GM21390 (cell line): Measurements from ENCODE around the gene PIGL.
"Not testable (repeated sequence)": the region's sequence is repeated elsewhere in the genome, so short reads cannot be mapped to it uniquely, and the experiment has no call there.

Source experiments
- ATAC-seq: cut with Tn5 transposase; IDR thresholded peaks from one replicate; pipeline ENCODE4 v1.9.1; 2021; ENCODE audit not compliant: unreplicated experiment

The PIGL gene

DNA sequence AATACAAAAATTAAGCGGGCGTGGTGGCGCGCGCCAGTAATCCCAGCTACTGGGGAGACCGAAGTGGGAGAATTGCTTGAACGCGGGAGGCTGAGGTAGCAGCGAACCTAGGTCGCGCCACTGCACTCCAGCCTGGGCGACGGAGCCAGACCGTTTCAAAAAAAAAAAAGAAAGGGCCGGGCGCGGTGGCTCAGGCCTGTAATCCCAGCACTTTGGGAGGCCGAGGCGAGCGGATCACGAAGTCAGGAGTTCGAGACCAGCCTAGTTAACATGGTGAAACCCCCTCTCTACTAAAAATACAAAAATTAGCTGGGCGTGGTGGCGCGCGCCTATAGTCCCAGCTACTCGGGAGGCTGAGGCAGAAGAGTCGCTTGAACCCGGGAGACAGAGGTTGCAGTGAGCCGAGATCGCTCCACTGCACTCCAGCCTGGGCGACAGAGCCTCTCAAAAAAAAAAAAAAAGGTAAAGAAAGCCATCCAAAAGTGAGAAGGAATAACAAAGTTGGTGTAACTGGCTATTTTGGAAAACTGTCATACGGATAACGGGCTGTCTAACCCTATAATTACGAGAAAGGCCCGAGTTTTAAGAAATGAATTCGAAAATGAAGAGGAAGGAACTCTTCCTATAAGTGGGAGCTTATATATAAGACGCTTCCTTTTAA, 539 bp upstream of the PIGL start:
- not testable (repeated sequence) for ATAC-seq

- no peak for ATAC-seq
These were observed 5.4 kb downstream of the PIGL start for GRCh38 chr17:16222406-16222805.

GRCh38 chr17:16229912-16230561, 13.0 kb downstream of the PIGL start:
- not testable (repeated sequence) for ATAC-seq

DNA sequence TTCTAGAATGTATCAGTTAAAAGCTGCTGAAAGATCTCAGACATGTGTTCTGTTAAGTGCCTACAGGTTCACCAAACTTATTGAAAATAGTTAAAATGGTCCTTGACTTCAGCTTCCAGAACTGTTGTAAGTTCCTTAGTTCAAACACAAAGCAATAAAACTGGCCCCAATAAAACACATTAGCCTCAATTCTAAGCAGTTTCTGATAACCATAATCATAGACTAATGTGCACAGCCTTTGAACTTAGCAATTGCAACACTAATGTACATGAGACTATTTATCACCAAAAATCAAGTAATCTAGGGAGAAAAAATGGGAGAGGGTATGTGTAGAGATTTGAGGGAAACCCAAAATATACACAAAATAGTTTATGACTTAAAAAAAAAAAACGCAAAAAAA, 15.4 kb downstream of the PIGL start:
- no peak for ATAC-seq

- ATAC-seq = no peak
These were observed 22.9 kb downstream of the PIGL start for GRCh38 chr17:16239931-16240330.

- ATAC-seq = no peak
These were observed 24.9 kb downstream of the PIGL start for GRCh38 chr17:16241906-16242399.

GRCh38 chr17:16243385-16243784, 26.4 kb downstream of the PIGL start:
- no peak for ATAC-seq

- no peak for ATAC-seq
These were observed 27.0 kb downstream of the PIGL start for GRCh38 chr17:16243801-16244567.

DNA sequence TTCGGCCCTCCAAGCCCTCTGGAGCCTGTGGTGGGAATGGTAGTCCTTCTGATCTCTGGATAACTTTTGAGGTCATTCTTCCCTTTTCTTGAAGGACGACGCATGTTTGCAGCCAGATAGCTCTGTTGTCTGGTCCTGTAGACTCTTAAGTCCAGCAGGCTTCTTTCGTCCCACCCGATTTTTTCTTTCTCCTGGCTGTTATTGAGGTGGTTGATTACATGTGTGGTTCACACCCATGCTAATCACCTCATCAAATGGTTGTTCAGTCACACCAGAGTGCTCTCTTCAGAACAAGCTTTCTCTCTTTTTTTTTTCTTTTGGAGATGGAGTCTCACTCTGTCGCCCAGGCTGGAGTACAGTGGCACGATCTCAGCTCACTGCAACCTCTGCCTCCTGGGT, 30.6 kb downstream of the PIGL start:
- ATAC-seq = no peak

DNA sequence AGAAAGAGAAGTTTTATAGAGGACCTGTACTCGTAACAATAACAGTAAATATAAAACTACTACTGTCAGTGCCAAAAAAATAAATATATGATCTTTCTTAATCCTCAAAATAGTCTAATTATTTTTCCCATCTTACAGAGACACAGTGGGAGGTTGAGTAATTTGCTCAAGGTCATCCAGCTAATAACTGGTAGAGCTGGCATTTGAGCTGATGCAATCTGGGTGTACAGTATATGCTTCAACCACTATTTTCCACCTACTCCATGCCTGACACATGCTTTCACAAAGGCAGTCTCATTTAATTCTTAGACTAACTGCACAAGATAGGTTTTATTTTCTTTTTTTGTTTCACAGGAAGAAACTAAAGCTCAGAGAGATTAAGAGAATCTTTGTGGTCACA, 33.6 kb downstream of the PIGL start:
- no peak for ATAC-seq

GRCh38 chr17:16251043-16251442, 34.0 kb downstream of the PIGL start:
- ATAC-seq = no peak

DNA sequence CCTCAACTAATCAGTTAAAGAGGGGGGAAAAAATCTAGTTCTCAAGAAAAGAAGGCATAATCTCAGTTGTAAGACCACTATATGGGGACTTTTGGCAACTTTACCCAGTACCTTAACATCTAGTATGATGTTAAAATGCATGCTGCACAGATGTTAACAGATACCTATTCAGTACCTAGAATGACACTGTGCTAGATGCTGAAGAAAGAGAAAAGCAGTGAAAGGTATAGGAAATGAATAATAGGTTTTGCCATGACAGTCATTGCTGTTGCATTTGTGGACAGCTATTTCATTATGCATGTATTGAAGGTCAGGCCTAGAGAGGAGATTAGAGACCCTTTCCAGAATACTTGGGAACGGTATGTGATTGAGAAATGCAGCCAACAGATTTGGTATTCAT, 34.5 kb downstream of the PIGL start:
- ATAC-seq = no peak

GRCh38 chr17:16254773-16255400, 37.9 kb downstream of the PIGL start:
- ATAC-seq = no peak

DNA sequence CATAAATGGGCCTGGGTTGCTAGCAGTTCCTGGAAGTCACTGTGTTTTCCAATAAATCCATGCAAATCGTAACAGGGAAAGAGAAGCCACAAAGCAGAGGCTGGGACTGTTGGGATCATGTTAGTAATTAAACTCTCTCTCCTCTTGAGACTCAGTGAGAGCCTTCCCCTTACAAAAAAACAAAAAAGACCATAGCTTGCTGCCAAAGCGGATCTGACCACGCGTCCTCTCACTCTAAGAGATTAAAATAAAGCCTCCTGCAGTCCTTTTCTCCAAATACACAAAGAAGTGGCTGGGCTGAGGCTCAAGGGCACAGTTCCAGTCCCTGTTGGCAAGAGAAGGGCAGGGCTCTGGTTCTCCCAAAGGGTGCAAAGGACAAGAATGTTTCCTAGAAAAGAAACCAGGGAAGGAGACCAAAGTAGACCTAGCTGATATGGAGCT, 38.5 kb downstream of the PIGL start:
- no peak for ATAC-seq

DNA sequence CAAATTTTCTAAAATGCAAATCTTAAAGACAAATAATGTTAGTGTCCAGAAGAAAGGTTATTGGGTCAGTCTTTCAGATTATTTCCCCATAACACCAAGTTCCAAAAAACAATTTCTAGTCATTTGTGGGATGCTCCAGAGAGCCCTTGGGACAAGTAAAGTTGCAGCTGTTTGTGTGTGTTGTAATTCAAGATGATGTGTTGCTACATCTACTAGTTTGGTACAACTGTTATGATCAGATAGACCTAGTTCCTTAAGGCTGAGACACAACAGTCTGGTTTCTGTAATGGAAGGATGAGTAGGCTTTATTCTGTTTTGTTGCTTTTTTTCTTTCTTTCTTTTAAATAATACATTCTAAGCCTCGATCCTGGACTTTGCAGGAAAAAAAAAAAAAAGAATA, 41.9 kb downstream of the PIGL start:
- ATAC-seq = no peak

- no peak for ATAC-seq
These were observed 42.9 kb downstream of the PIGL start for GRCh38 chr17:16259926-16260325.

DNA sequence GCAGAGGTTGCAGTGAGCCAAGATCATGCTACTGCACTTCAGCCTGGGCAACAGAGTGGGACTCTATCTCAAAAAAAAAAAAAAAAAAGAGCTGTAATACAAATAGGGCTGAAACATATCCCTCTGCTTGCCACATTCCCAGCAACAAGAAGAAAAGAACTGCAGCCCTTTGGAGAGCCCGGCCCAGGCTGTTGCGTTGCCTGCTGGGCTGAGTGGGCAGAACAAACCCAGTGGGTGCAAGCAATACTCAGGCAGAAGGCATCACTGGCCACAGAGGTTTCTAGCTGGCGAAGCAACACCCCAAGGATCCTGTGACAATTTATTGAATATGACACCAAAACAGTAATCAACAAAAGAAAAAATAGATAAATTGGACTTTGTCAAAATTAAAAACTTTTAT, 44.0 kb downstream of the PIGL start:
- no peak for ATAC-seq

GRCh38 chr17:16262201-16262600, 45.2 kb downstream of the PIGL start:
- no peak for ATAC-seq

DNA sequence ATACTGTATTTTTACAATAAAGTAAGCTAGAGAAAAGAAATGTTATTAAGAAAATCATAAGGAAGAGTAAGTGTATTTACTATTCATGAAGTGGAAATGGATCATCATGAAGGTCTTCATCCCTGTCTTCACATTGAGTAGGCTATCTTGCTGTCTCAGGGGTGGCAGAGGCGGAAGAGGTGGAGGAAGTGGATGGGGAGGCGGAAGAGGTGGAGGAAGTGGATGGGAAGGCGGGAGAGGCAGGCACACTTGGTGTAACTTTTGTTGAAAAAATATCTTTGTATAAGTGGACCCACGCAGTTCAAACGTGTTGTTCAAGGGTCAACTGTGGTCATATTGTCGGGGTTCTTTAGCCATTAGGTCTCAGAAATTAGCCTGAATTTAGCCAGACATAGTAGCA, 50.2 kb downstream of the PIGL start:
- no peak for ATAC-seq

DNA sequence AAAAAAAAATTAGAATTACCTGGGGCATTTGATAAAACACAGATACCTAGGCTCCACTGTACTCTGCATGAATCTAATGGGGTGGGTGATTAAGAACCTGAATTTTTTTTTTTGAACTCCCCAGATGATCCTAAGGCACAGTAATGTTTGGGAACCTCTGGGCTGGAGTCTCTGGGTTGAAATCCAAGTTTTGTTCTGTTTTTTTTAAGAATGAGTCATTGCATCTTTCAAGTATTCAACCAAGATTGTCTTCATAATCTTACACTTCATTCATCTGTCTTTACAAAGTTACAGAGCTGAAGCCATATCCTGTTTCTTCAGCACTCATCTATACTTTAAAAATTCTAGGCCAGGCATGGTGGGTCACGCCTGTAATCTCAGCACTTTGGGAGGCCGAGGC, 52.6 kb downstream of the PIGL start:
- no peak for ATAC-seq

GRCh38 chr17:16272111-16272840, 55.3 kb downstream of the PIGL start:
- ATAC-seq = no peak
